ENCODE measurements around the gene ERVK3-1. TPM values are rescaled to one million over a fixed set of nuclear protein-coding genes. Genes with fewer than 3 reads are reported as not detected.

The ERVK3-1 gene
- total RNA-seq, 1 donor: 29.3 TPM

GRCh38 chr19:58291943-58292342, 13.2 kb upstream of the ERVK3-1 start:
- H3K27me3 ChIP-seq (ENCODE audit: insufficient read depth, low read length): no peaks in the 10 kb centered on the region
- no peak overlapping the region for H2AFZ ChIP-seq (ENCODE audit: low read length)
- peaks cover 86% of the 10 kb centered on the region for H3K36me3 ChIP-seq (ENCODE audit: insufficient read depth, low read length)
- H3K9me3 ChIP-seq (ENCODE audit: low read depth, low read length): peaks cover 24% of the 10 kb centered on the region
- H3K4me3 ChIP-seq (ENCODE audit: insufficient read depth, low read length): no peak overlapping the region
- no peaks in the 10 kb centered on the region for H4K20me1 ChIP-seq (ENCODE audit: insufficient read depth, low read length)
- H3K4me2 ChIP-seq (ENCODE audit: insufficient read depth, low read length): no peak overlapping the region
- H3K4me1 ChIP-seq (ENCODE audit: insufficient read depth, low read length): no peaks in the 10 kb centered on the region
- TF ChIP-seq, protein P1, sequence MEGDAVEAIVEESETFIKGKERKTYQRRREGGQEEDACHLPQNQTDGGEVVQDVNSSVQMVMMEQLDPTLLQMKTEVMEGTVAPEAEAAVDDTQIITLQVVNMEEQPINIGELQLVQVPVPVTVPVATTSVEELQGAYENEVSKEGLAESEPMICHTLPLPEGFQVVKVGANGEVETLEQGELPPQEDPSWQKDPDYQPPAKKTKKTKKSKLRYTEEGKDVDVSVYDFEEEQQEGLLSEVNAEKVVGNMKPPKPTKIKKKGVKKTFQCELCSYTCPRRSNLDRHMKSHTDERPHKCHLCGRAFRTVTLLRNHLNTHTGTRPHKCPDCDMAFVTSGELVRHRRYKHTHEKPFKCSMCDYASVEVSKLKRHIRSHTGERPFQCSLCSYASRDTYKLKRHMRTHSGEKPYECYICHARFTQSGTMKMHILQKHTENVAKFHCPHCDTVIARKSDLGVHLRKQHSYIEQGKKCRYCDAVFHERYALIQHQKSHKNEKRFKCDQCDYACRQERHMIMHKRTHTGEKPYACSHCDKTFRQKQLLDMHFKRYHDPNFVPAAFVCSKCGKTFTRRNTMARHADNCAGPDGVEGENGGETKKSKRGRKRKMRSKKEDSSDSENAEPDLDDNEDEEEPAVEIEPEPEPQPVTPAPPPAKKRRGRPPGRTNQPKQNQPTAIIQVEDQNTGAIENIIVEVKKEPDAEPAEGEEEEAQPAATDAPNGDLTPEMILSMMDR (IDR thresholded peaks at IDR 0.05; ENCODE audit: extremely low read depth, low read depth, low read length): no peak
- DNase-seq (ENCODE audit: insufficient read length, low spot score, missing footprints): no peak
- no peak overlapping the region for H3K27ac ChIP-seq (ENCODE audit: low read depth, low read length)
- peaks cover 21% of the 10 kb centered on the region for H3K79me2 ChIP-seq (ENCODE audit: insufficient read depth, low read length)

DNA sequence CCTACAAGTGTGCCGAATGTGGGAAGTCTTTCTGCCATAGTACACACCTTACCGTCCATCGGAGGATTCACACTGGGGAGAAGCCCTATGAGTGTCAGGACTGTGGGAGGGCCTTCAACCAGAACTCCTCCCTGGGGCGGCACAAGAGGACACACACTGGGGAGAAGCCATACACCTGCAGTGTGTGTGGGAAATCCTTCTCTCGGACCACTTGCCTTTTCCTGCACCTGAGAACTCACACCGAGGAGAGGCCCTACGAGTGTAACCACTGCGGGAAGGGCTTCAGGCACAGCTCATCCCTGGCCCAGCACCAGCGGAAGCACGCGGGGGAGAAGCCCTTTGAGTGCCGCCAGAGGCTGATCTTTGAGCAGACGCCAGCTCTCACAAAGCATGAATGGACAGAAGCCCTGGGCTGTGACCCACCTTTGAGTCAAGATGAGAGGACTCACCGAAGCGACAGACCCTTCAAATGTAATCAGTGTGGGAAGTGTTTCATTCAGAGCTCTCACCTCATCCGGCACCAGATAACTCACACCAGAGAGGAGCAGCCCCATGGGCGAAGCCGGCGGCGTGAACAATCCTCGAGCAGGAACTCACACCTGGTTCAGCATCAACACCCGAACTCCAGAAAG, 10.3 kb upstream of the ERVK3-1 start:
- H3K36me3 ChIP-seq (ENCODE audit: insufficient read depth, low read length): peaks cover 67% of the 10 kb centered on the region

DNA sequence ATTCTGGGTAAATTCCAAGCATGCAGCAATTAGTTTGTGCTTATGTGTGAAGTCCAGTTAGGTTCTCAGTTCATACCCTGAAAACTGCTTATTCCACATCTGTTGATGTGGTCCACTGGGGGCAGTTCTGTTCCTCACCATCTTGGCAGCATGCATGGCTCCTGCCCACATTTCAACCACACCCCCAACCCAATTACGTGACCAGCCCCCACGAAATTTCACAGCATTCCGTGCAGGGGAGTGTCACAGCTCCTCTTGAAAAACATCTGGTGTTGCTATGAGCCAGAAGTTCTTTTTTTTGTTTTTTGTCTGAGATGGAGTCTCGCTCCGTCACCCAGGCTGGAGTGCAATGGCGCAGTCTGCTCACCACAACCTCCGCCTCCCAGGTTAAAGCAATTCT, 9.1 kb upstream of the ERVK3-1 start:
- Histone ChIP-seq H3K79me2 (ENCODE audit: insufficient read depth, low read length) (peaks cover 31% of the 10 kb centered on the region), H3K27me3 (ENCODE audit: insufficient read depth, low read length) (no peaks in the 10 kb centered on the region), H3K27ac (ENCODE audit: low read depth, low read length) (no peak overlapping the region), H3K4me3 (ENCODE audit: insufficient read depth, low read length) (no peak overlapping the region), H3K9me3 (ENCODE audit: low read depth, low read length) (peaks cover 24% of the 10 kb centered on the region), H3K4me1 (ENCODE audit: insufficient read depth, low read length) (no peaks in the 10 kb centered on the region), H4K20me1 (ENCODE audit: insufficient read depth, low read length) (peaks cover 3% of the 10 kb centered on the region), H3K4me2 (ENCODE audit: insufficient read depth, low read length) (no peak overlapping the region), H2AFZ (ENCODE audit: low read length) (no peak overlapping the region), H3K36me3 (ENCODE audit: insufficient read depth, low read length) (peaks cover 70% of the 10 kb centered on the region)
- TF ChIP-seq, protein P1 (IDR thresholded peaks at IDR 0.05; ENCODE audit: extremely low read depth, low read depth, low read length): no peak
- DNase-seq (ENCODE audit: insufficient read length, low spot score, missing footprints): no peak

More for the DNA sequence above, 10.3 kb upstream of the ERVK3-1 start:
- Histone ChIP-seq H3K27me3 (ENCODE audit: insufficient read depth, low read length) (no peaks in the 10 kb centered on the region), H4K20me1 (ENCODE audit: insufficient read depth, low read length) (no peaks in the 10 kb centered on the region), H2AFZ (ENCODE audit: low read length) (no peak overlapping the region), H3K27ac (ENCODE audit: low read depth, low read length) (no peak overlapping the region), H3K79me2 (ENCODE audit: insufficient read depth, low read length) (peaks cover 21% of the 10 kb centered on the region), H3K9me3 (ENCODE audit: low read depth, low read length) (peaks cover 24% of the 10 kb centered on the region), H3K4me3 (ENCODE audit: insufficient read depth, low read length) (no peak overlapping the region), H3K4me2 (ENCODE audit: insufficient read depth, low read length) (no peak overlapping the region), H3K4me1 (ENCODE audit: insufficient read depth, low read length) (no peaks in the 10 kb centered on the region)
- DNase-seq (ENCODE audit: insufficient read length, low spot score, missing footprints): no peak
- TF ChIP-seq, protein P1 (IDR thresholded peaks at IDR 0.05; ENCODE audit: extremely low read depth, low read depth, low read length): no peak

- Histone ChIP-seq H3K4me1 (ENCODE audit: insufficient read depth, low read length) (peaks cover 8% of the 10 kb centered on the region), H3K36me3 (ENCODE audit: insufficient read depth, low read length) (peaks cover 29% of the 10 kb centered on the region), H3K27ac (ENCODE audit: low read depth, low read length) (no peak overlapping the region), H2AFZ (ENCODE audit: low read length) (no peak overlapping the region), H4K20me1 (ENCODE audit: insufficient read depth, low read length) (peaks cover 3% of the 10 kb centered on the region), H3K9me3 (ENCODE audit: low read depth, low read length) (peaks cover 2% of the 10 kb centered on the region), H3K4me3 (ENCODE audit: insufficient read depth, low read length) (no peak overlapping the region), H3K79me2 (ENCODE audit: insufficient read depth, low read length) (peaks cover 26% of the 10 kb centered on the region), H3K4me2 (ENCODE audit: insufficient read depth, low read length) (no peak overlapping the region), H3K27me3 (ENCODE audit: insufficient read depth, low read length) (no peaks in the 10 kb centered on the region)
- TF ChIP-seq, protein P1 (IDR thresholded peaks at IDR 0.05; ENCODE audit: extremely low read depth, low read depth, low read length): no peak
- DNase-seq (ENCODE audit: insufficient read length, low spot score, missing footprints): no peak
These were observed 4.6 kb upstream of the ERVK3-1 start for GRCh38 chr19:58300620-58301019.

All from osteoblast (primary cell).